Loucy (cell line): ENCODE data around the gene ALAD.

Source experiments
- CTCF ChIP-seq: fragments of 200-600 bp; sonication (generic); conservative IDR thresholded peaks from 2 replicates; pipeline ENCODE4 v1.5.1; 2014; ENCODE audit warnings: mild to moderate bottlenecking, antibody characterized with exemption, low read length
- EZH2phosphoT487 ChIP-seq: fragments of 200-600 bp; IDR thresholded peaks from 2 replicates; pipeline ENCODE4 v1.6.1; 2018; ENCODE audit warnings: antibody characterized with exemption, mild to moderate bottlenecking, moderate library complexity, borderline replicate concordance

DNA sequence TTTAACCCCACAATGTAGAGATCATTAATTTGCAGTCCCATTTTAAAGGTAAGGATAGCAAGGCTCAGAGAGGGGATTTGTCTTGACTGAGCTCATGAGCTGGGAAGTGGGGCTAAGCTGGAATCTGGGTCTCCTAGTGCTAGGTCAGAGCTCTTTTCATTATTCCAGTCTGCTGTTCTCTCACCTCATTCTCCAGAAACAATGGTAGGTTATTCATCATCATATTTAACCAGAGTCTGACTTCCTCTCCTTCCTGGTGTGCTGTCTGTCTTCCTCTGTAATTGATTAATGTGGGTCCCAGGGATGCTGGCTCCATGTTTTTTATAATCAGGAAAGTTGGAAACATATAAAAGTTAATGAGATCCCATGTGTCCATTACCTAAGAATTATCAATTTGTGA, 30.1 kb upstream of the ALAD start:
- TF ChIP-seq CTCF, result no peak
- no peak for TF ChIP-seq EZH2phosphoT487
